HL-60/S4 treated with retinoic acid at 250 ng/mL for 4 days and 3 days (cell line): ENCODE results near the gene ZMIZ1.

Experiments
- in situ Hi-C: fragments of 300-500 bp; cut with MboI; formaldehyde crosslinking; loops from 2 replicates; pipeline ENCODE4 v1.7.0; 2022; ENCODE audit warnings: low sequenced_read_pairs

Gene ZMIZ1

GRCh38 chr10:79292891-79293746, 224.4 kb downstream of the ZMIZ1 start:
- in situ Hi-C loops, result no loop called here

- in situ Hi-C loops, result no loop called here
Observed at GRCh38 chr10:79293841-79294581, 225.2 kb downstream of the ZMIZ1 start.

GRCh38 chr10:79295563-79295962, 226.8 kb downstream of the ZMIZ1 start:
- in situ Hi-C loops, result no loop called here

- in situ Hi-C loops, result no loop called here
Observed at GRCh38 chr10:79296431-79296830, 227.7 kb downstream of the ZMIZ1 start.

GRCh38 chr10:79298403-79299244, 229.9 kb downstream of the ZMIZ1 start:
- in situ Hi-C loops, result no loop called here

GRCh38 chr10:79299397-79300241, 230.9 kb downstream of the ZMIZ1 start:
- in situ Hi-C loops, result no loop called here

GRCh38 chr10:79300711-79301110, 231.9 kb downstream of the ZMIZ1 start:
- in situ Hi-C loops, result no loop called here

- in situ Hi-C loops, result no loop called here
Observed at GRCh38 chr10:79301754-79302530, 233.2 kb downstream of the ZMIZ1 start.

GRCh38 chr10:79303631-79304478, 235.1 kb downstream of the ZMIZ1 start:
- in situ Hi-C loops, result no loop called here

GRCh38 chr10:79304479-79305087, 235.8 kb downstream of the ZMIZ1 start:
- in situ Hi-C loops, result no loop called here

- in situ Hi-C loops, result no loop called here
Observed at GRCh38 chr10:79305515-79305914, 236.7 kb downstream of the ZMIZ1 start.

GRCh38 chr10:79305988-79306387, 237.2 kb downstream of the ZMIZ1 start:
- in situ Hi-C loops, result no loop called here

- in situ Hi-C loops, result no loop called here
Observed at GRCh38 chr10:79306644-79307220, 238.0 kb downstream of the ZMIZ1 start.

GRCh38 chr10:79308016-79308415, 239.2 kb downstream of the ZMIZ1 start:
- in situ Hi-C loops, result no loop called here

- in situ Hi-C loops, result no loop called here
Observed at GRCh38 chr10:79308969-79309665, 240.4 kb downstream of the ZMIZ1 start.

GRCh38 chr10:79310200-79310865, 241.6 kb downstream of the ZMIZ1 start:
- in situ Hi-C loops, result no loop called here
